Mucosa of rectum (tissue), 2 donors: ENCODE measurements around the gene SESTD1.

Experiments
- H3K27ac ChIP-seq, 2 donors: one replicate each; pipeline ENCODE4 v1.7.0; 2013; ENCODE audit warnings: inconsistent platforms in 2 of 2, low read depth in 2 of 2, low read length in 2 of 2
- H3K27me3 ChIP-seq, 2 donors: one replicate each; pipeline ENCODE4 v1.7.0; 2013; ENCODE audit warnings: low read length in 2 of 2; ENCODE audit not compliant: control insufficient read depth in 2 of 2, insufficient read depth in 2 of 2
- H3K36me3 ChIP-seq, 2 donors: one replicate each; pipeline ENCODE4 v1.7.0; 2013; ENCODE audit warnings: low read length in 2 of 2; ENCODE audit not compliant: control insufficient read depth in 2 of 2, insufficient read depth in 2 of 2
- H3K4me1 ChIP-seq, 2 donors: one replicate each; pipeline ENCODE4 v1.7.0; 2013; ENCODE audit warnings: low read length in 2 of 2, mild to moderate bottlenecking in 1 of 2; ENCODE audit not compliant: control insufficient read depth in 2 of 2, insufficient read depth in 2 of 2
- H3K4me3 ChIP-seq, 2 donors: one replicate each; pipeline ENCODE4 v1.7.0; 2013; ENCODE audit warnings: low read length in 2 of 2
- H3K9ac ChIP-seq, 2 donors: one replicate each; pipeline ENCODE4 v1.7.0; 2013; ENCODE audit warnings: low read length in 2 of 2, low read depth in 1 of 2, mild to moderate bottlenecking in 1 of 2
- H3K9me3 ChIP-seq, 2 donors: one replicate each; pipeline ENCODE4 v1.7.0; 2013; ENCODE audit warnings: low read length in 2 of 2; ENCODE audit not compliant: control insufficient read depth in 2 of 2
- donor health status: healthy.
- donor health status: Normal muscosa, but diverticular disease.

SESTD1 gene

GRCh38 chr2:179165356-179166000 lies 99.2 kb downstream of the SESTD1 start:
- no peaks in the 10 kb centered on the region for H3K4me1 ChIP-seq
- H3K27ac ChIP-seq = no peak overlapping the region
- peaks cover 0 to 3% of the 10 kb centered on the region in 2 donors for H3K36me3 ChIP-seq
- no peak overlapping the region for H3K4me3 ChIP-seq
- H3K9me3 ChIP-seq = no peaks in the 10 kb centered on the region
- H3K9ac ChIP-seq = no peak overlapping the region
- no peaks in the 10 kb centered on the region for H3K27me3 ChIP-seq

- Histone ChIP-seq H3K27me3 (no peaks in the 10 kb centered on the region), H3K4me3 (no peak overlapping the region), H3K36me3 (peaks cover 3 to 6% of the 10 kb centered on the region in 2 donors), H3K27ac (no peak overlapping the region), H3K9me3 (no peaks in the 10 kb centered on the region), H3K4me1 (no peaks in the 10 kb centered on the region), H3K9ac (no peak overlapping the region)
Measured at GRCh38 chr2:179141206-179141605, 123.4 kb downstream of the SESTD1 start.

DNA sequence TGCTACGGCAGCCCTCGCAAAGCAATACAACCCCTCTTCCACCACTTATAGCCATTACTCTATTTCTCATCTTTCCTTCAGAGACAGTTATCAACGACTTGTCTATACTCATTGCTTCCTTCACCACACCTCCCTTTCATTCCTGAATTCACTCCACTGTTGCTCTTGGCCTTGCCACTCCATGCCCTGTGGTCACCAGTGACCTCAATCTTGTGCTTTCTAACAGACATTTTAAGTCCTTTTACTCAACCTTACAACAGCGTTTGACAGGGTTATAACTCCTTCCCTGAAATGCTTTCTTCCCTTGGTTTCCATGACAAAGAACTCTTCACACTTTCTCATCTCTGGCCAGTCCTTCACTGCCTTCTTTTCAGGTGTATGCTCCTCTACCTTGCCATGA lies 124.1 kb downstream of the SESTD1 start:
- no peaks in the 10 kb centered on the region for H3K4me1 ChIP-seq
- H3K9me3 ChIP-seq = no peaks in the 10 kb centered on the region
- H3K9ac ChIP-seq = no peak overlapping the region
- no peak overlapping the region for H3K27ac ChIP-seq
- H3K36me3 ChIP-seq = peaks cover 3 to 6% of the 10 kb centered on the region in 2 donors
- H3K4me3 ChIP-seq = no peak overlapping the region
- H3K27me3 ChIP-seq = no peaks in the 10 kb centered on the region

GRCh38 chr2:179139506-179139905 lies 125.1 kb downstream of the SESTD1 start:
- Histone ChIP-seq H3K27ac (no peak overlapping the region), H3K27me3 (no peaks in the 10 kb centered on the region), H3K4me3 (no peak overlapping the region), H3K9me3 (no peaks in the 10 kb centered on the region), H3K36me3 (peaks cover 3 to 6% of the 10 kb centered on the region in 2 donors), H3K9ac (no peak overlapping the region), H3K4me1 (no peaks in the 10 kb centered on the region)

- H3K9me3 ChIP-seq = no peaks in the 10 kb centered on the region
- no peak overlapping the region for H3K4me3 ChIP-seq
- peaks cover 3 to 6% of the 10 kb centered on the region in 2 donors for H3K36me3 ChIP-seq
- no peak overlapping the region for H3K27ac ChIP-seq
- no peaks in the 10 kb centered on the region for H3K4me1 ChIP-seq
- no peak overlapping the region for H3K9ac ChIP-seq
- no peaks in the 10 kb centered on the region for H3K27me3 ChIP-seq
Measured at GRCh38 chr2:179137200-179137759, 127.4 kb downstream of the SESTD1 start.

DNA sequence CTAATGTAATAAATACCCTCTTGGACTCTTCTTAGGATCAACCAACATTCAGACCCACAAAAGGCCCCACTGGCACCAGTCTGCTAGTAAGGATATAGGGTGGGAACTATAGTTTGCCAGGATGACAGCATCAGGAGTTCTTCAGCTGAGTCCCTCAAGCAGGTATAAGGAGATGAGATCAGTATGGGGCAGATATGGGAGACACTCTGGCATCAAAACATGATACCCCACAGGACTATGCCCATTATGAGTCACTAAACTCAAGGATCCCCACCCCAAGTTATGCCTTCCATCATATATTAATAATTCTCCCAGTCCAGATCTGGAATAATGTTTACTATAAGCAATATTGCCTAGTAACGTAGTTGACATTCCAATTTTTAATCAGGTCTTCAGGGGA lies 131.6 kb downstream of the SESTD1 start:
- Histone ChIP-seq H3K9ac (no peak overlapping the region), H3K27me3 (no peaks in the 10 kb centered on the region), H3K9me3 (no peaks in the 10 kb centered on the region), H3K27ac (no peak overlapping the region), H3K36me3 (no peaks in the 10 kb centered on the region), H3K4me1 (no peaks in the 10 kb centered on the region), H3K4me3 (no peak overlapping the region)

DNA sequence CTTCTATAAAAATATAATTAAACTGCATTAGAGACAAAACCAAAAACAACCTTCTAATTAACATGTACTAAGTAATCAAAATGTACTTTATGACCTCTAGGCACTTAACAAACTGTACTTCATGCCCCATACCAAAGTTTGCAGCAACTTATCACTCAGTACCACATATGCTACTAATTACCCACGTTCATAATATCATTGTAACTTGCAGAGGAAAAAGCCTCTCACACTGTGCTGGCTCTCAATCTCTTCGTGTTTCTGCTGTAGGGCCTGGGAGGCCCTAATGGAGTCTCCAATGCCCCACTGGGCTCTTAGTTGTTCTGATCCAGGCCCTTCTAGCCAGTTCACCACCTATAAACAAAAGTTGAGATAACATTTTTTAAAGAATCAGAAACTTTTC lies 132.6 kb downstream of the SESTD1 start:
- Histone ChIP-seq H3K36me3 (no peaks in the 10 kb centered on the region), H3K27me3 (no peaks in the 10 kb centered on the region), H3K9me3 (no peaks in the 10 kb centered on the region), H3K9ac (no peak overlapping the region), H3K27ac (no peak overlapping the region), H3K4me3 (no peak overlapping the region), H3K4me1 (no peaks in the 10 kb centered on the region)

GRCh38 chr2:179130560-179130959 lies 134.1 kb downstream of the SESTD1 start:
- H3K36me3 ChIP-seq = no peaks in the 10 kb centered on the region
- no peak overlapping the region for H3K27ac ChIP-seq
- no peaks in the 10 kb centered on the region for H3K9me3 ChIP-seq
- H3K27me3 ChIP-seq = no peaks in the 10 kb centered on the region
- no peaks in the 10 kb centered on the region for H3K4me1 ChIP-seq
- no peak overlapping the region for H3K9ac ChIP-seq
- no peak overlapping the region for H3K4me3 ChIP-seq

DNA sequence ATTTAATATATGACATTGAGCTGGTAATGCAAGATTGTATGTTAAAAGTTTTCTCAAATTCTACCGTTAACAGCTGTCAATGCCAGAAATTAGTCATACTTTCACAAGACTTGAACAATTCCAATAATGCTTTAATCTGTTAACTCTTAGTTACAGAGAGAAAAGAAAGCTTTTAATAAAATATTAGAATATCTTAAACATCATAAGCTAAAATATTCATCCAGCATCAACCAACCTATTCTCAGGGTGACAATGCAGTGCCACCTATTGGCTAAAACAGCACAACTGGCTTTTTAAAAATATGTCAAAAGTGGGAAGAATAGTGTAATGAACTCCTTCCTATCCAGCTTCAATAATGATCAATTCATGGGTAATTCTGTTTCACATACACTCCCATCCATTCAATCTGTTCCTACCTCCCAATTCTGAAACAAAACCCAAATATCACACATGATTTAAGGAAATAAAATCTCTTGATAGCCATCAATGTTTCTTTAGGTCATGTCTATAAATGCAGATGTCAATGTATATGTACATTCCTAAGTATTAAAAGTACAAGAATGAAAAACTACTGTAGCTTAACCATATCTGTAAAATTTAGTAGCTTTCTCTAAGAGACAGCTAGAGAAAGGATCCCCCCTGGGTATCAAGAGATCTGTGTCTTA lies 134.9 kb downstream of the SESTD1 start:
- no peaks in the 10 kb centered on the region for H3K9me3 ChIP-seq
- no peak overlapping the region for H3K4me3 ChIP-seq
- no peaks in the 10 kb centered on the region for H3K4me1 ChIP-seq
- no peak overlapping the region for H3K9ac ChIP-seq
- no peaks in the 10 kb centered on the region for H3K27me3 ChIP-seq
- H3K27ac ChIP-seq = no peak overlapping the region
- H3K36me3 ChIP-seq = no peaks in the 10 kb centered on the region

- H3K36me3 ChIP-seq = no peaks in the 10 kb centered on the region
- no peak overlapping the region for H3K4me3 ChIP-seq
- H3K4me1 ChIP-seq = no peaks in the 10 kb centered on the region
- H3K9ac ChIP-seq = no peak overlapping the region
- no peaks in the 10 kb centered on the region for H3K27me3 ChIP-seq
- no peaks in the 10 kb centered on the region for H3K9me3 ChIP-seq
- H3K27ac ChIP-seq = no peak overlapping the region
Measured at GRCh38 chr2:179125404-179125803, 139.2 kb downstream of the SESTD1 start.
